ENCODE measurements around the gene ZBTB20.

The ZBTB20 gene

GRCh38 chr3:114739627-114740026 lies 407.5 kb downstream of the ZBTB20 start:
- DNase-seq (ENCODE audit: insufficient read length, low spot score) (no peak), FAIRE-seq (no peak)
- TF ChIP-seq, protein P1, sequence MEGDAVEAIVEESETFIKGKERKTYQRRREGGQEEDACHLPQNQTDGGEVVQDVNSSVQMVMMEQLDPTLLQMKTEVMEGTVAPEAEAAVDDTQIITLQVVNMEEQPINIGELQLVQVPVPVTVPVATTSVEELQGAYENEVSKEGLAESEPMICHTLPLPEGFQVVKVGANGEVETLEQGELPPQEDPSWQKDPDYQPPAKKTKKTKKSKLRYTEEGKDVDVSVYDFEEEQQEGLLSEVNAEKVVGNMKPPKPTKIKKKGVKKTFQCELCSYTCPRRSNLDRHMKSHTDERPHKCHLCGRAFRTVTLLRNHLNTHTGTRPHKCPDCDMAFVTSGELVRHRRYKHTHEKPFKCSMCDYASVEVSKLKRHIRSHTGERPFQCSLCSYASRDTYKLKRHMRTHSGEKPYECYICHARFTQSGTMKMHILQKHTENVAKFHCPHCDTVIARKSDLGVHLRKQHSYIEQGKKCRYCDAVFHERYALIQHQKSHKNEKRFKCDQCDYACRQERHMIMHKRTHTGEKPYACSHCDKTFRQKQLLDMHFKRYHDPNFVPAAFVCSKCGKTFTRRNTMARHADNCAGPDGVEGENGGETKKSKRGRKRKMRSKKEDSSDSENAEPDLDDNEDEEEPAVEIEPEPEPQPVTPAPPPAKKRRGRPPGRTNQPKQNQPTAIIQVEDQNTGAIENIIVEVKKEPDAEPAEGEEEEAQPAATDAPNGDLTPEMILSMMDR (IDR thresholded peaks at IDR 0.05; ENCODE audit: insufficient read depth, missing control alignments), result no peak

DNA sequence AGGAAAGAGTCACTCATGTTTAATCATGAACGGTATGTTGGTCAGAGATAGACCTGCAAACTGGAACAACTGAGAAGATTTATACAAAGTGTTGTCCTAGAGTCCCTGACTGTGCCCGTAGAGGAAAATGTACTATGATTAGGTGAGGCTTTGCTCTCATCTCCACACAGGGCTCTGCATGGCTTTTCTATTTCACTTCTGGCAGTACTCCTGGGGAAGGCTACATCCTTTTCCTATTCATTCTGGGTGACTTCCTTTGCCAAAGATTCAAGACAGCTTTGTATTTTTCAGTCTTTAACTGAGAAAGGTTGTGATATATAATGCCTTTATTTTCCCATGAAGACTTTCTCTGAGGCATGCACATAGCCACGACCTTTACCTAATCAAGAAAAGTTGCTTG lies 414.7 kb downstream of the ZBTB20 start:
- FAIRE-seq, result no peak
- no peak for DNase-seq (ENCODE audit: insufficient read length, low spot score)
- TF ChIP-seq, protein P1 (IDR thresholded peaks at IDR 0.05; ENCODE audit: insufficient read depth, missing control alignments), result no peak

- FAIRE-seq (no peak), DNase-seq (ENCODE audit: insufficient read length, low spot score) (no peak)
- TF ChIP-seq, protein P1 (IDR thresholded peaks at IDR 0.05; ENCODE audit: insufficient read depth, missing control alignments), result no peak
These were observed 416.7 kb downstream of the ZBTB20 start for GRCh38 chr3:114730397-114730796.

DNA sequence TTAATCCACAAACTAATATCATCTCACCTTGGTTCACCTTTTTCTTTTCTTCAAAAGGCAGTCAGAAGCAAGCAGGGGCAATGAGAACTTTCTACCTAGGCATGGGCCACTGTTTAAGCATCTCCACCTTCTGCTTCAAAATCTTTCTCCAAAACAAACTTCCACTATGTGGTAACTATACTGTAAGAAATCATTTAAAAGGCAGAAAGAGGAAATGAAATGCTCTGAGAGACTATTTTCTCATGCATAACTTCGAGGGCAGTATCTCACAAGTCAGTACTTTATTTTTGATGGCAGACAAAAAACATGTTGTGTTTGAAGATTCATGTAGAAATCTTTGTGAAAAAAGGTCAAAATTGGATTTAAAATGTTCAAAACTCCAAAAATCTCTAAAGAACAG lies 419.7 kb downstream of the ZBTB20 start:
- TF ChIP-seq, protein P1 (IDR thresholded peaks at IDR 0.05; ENCODE audit: insufficient read depth, missing control alignments), result no peak
- FAIRE-seq (no peak), DNase-seq (ENCODE audit: insufficient read length, low spot score) (no peak)

DNA sequence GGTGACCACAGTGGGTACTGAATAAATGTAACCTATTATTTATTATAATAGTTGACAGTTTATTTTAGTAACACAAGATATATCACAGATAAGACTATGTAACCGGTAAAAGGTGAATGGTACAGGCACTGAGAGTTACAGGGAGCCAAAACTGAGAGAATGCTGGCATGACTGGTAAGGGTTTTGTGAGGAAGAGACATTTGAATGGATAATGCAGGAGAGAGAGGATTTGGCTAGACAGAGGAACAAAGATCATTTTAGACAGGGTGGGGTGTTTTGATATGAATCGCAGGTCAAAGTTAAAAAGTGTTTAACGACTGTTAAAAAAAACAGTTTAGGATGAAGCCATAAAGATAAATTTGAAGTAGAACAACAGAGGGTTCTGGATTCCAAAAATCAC lies 421.1 kb downstream of the ZBTB20 start:
- no peak for FAIRE-seq
- DNase-seq (ENCODE audit: insufficient read length, low spot score), result no peak
- TF ChIP-seq, protein P1 (IDR thresholded peaks at IDR 0.05; ENCODE audit: insufficient read depth, missing control alignments), result no peak

DNA sequence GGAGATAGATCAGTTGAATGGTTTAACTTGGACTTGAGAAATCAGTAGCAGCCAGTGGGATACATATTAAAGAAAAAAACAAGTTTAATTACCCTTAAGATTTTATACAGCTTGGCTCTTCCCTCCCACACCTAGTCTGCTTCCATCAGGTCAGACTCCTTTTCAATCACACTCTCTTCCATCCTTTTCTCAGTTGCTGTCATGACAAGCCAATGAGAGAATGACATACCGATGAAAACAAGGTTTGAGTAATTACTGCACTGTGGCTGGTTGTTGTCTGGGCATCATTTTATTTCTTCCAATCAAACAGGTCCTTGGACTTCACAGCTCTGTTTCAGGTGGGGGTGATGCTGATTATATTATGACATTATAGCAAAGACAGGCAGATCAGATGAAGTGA lies 424.6 kb downstream of the ZBTB20 start:
- DNase-seq (ENCODE audit: insufficient read length, low spot score) (no peak), FAIRE-seq (no peak)
- TF ChIP-seq, protein P1 (IDR thresholded peaks at IDR 0.05; ENCODE audit: insufficient read depth, missing control alignments), result no peak

- TF ChIP-seq, protein P1 (IDR thresholded peaks at IDR 0.05; ENCODE audit: insufficient read depth, missing control alignments), result no peak
- FAIRE-seq (no peak), DNase-seq (ENCODE audit: insufficient read length, low spot score) (no peak)
These were observed 425.2 kb downstream of the ZBTB20 start for GRCh38 chr3:114721864-114722263.
